ENCODE results near the gene TREH. TPM values are rescaled to one million over a fixed set of nuclear protein-coding genes. Genes with fewer than 3 reads are reported as not detected.
"Not testable (repeated sequence)": the region's sequence is repeated elsewhere in the genome, so short reads cannot be mapped to it uniquely, and the experiment has no call there.

Gene TREH
- total RNA-seq, 1 experiment from 2014 or later = 0.15 TPM

DNA sequence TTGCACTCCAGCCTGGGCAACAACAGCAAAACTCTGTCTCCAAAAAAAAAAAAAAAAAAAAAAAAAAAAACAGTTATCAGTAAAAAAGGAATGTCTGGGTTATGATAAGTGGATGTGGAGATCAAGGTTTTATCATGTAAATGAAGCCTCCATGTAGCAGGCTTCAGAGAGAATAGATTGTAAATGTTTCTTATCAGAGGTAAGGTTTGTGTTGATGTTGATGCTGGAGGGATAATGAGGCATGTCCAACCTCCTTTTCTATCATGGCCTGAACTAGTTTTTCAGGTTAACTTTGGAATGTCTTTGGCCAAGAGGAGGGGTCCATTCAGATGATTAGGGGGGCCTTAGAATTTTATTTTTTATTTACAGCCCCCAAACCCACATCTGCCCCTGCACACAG, 35.4 kb upstream of the TREH start:
- Histone ChIP-seq H3K4me2 (ENCODE audit: low read length) (no peak overlapping the region), H3K36me3 (ENCODE audit: control insufficient read depth in 1 of 2, insufficient read depth in 2 of 2, low read length in 2 of 2) (no peaks in the 10 kb centered on the region), H3K27ac (ENCODE audit: low read depth, low read length) (no peak overlapping the region), H3K9me2 (ENCODE audit: insufficient read depth) (no peaks in the 10 kb centered on the region), H2AFZ (ENCODE audit: low read depth, low read length, poor library complexity, severe bottlenecking) (no peak overlapping the region), H3K9me3 (ENCODE audit: control insufficient read depth in 1 of 2, insufficient read depth in 1 of 2, low read depth in 1 of 2, low read length in 2 of 2) (no peaks in the 10 kb centered on the region), H3K4me1 (ENCODE audit: control insufficient read depth in 1 of 2, insufficient read depth in 2 of 2, low read length in 2 of 2) (peaks cover 3 to 6% of the 10 kb centered on the region in 2 experiments; a peak in 2 of 4 replicates), H4K20me1 (ENCODE audit: insufficient read depth) (no peaks in the 10 kb centered on the region), H3K27me3 (ENCODE audit: insufficient read depth, low read length) (no peaks in the 10 kb centered on the region), H3K79me2 (ENCODE audit: insufficient read depth, low read length) (no peaks in the 10 kb centered on the region), H3K9ac (ENCODE audit: low read length) (no peak overlapping the region), H3K4me3 (replicated peaks in 1 of 2; ENCODE audit: low read depth in 1 of 2, low read length in 2 of 2) (no peak overlapping the region)
- intact Hi-C loops (cut with micrococcal nuclease) = no loop called here
- RAD21 ChIA-PET (ENCODE audit: low non-redundant PET in 1 of 2, low total read pairs in 2 of 2, uncharacterized antibody in 2 of 2, unreplicated experiment in 2 of 2) = no interaction called here
- BruUV-seq (replicated peaks) = no TSS peak
- no peak for ATAC-seq
- CTCF ChIA-PET = no interaction called here
- DNase-seq (ENCODE audit: low read depth, low spot score) = no peak
- no peak for TF ChIP-seq SIN3A (IDR thresholded peaks at IDR 0.05; ENCODE audit: low read depth)
- no peak for TF ChIP-seq YY1 (IDR thresholded peaks at IDR 0.05; ENCODE audit: extremely low read depth, insufficient replicate concordance, low read depth, low read length)
- no peak for TF ChIP-seq FOSL1 (IDR thresholded peaks at IDR 0.05; ENCODE audit: low read depth)
- TF ChIP-seq ZFX (IDR thresholded peaks at IDR 0.05) = no peak
- TF ChIP-seq ZBTB33 (IDR thresholded peaks at IDR 0.05; ENCODE audit: extremely low read depth, insufficient replicate concordance, low read length) = no peak
- TF ChIP-seq, protein P1, sequence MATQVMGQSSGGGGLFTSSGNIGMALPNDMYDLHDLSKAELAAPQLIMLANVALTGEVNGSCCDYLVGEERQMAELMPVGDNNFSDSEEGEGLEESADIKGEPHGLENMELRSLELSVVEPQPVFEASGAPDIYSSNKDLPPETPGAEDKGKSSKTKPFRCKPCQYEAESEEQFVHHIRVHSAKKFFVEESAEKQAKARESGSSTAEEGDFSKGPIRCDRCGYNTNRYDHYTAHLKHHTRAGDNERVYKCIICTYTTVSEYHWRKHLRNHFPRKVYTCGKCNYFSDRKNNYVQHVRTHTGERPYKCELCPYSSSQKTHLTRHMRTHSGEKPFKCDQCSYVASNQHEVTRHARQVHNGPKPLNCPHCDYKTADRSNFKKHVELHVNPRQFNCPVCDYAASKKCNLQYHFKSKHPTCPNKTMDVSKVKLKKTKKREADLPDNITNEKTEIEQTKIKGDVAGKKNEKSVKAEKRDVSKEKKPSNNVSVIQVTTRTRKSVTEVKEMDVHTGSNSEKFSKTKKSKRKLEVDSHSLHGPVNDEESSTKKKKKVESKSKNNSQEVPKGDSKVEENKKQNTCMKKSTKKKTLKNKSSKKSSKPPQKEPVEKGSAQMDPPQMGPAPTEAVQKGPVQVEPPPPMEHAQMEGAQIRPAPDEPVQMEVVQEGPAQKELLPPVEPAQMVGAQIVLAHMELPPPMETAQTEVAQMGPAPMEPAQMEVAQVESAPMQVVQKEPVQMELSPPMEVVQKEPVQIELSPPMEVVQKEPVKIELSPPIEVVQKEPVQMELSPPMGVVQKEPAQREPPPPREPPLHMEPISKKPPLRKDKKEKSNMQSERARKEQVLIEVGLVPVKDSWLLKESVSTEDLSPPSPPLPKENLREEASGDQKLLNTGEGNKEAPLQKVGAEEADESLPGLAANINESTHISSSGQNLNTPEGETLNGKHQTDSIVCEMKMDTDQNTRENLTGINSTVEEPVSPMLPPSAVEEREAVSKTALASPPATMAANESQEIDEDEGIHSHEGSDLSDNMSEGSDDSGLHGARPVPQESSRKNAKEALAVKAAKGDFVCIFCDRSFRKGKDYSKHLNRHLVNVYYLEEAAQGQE (IDR thresholded peaks at IDR 0.05; ENCODE audit: low read depth) = no peak
- no peak for TF ChIP-seq EGR1 (IDR thresholded peaks at IDR 0.05; ENCODE audit: low read depth)
- TF ChIP-seq SP1 (IDR thresholded peaks at IDR 0.05; ENCODE audit: low read depth) = no peak
- TF ChIP-seq MAX (IDR thresholded peaks at IDR 0.05) = no peak
- no peak for TF ChIP-seq POLR2AphosphoS5 (IDR thresholded peaks at IDR 0.05; ENCODE audit: low read depth, low read length)
- TF ChIP-seq CEBPB (IDR thresholded peaks at IDR 0.05; ENCODE audit: low read depth) = no peak
- TF ChIP-seq CBX3 (IDR thresholded peaks at IDR 0.05; ENCODE audit: low read depth) = no peak
- no peak for TF ChIP-seq ELF1 (IDR thresholded peaks at IDR 0.05; ENCODE audit: borderline replicate concordance, low read depth)
- TF ChIP-seq ZNF274 (IDR thresholded peaks at IDR 0.05; ENCODE audit: low read depth, low read length) = no peak
- POLR2A ChIA-PET = no interaction called here

GRCh38 chr11:118714416-118714815, 35.0 kb upstream of the TREH start:
- RAD21 ChIA-PET (ENCODE audit: low non-redundant PET in 1 of 2, low total read pairs in 2 of 2, uncharacterized antibody in 2 of 2, unreplicated experiment in 2 of 2); H3K27me3 ChIP-seq (ENCODE audit: insufficient read depth, low read length); H3K4me1 ChIP-seq (ENCODE audit: control insufficient read depth in 1 of 2, insufficient read depth in 2 of 2, low read length in 2 of 2); H3K9me3 ChIP-seq (ENCODE audit: control insufficient read depth in 1 of 2, insufficient read depth in 1 of 2, low read depth in 1 of 2, low read length in 2 of 2); CTCF ChIA-PET; H2AFZ ChIP-seq (ENCODE audit: low read depth, low read length, poor library complexity, severe bottlenecking); H3K4me3 ChIP-seq (replicated peaks in 1 of 2; ENCODE audit: low read depth in 1 of 2, low read length in 2 of 2); H3K79me2 ChIP-seq (ENCODE audit: insufficient read depth, low read length); H4K20me1 ChIP-seq (ENCODE audit: insufficient read depth); ATAC-seq; H3K9ac ChIP-seq (ENCODE audit: low read length); H3K27ac ChIP-seq (ENCODE audit: low read depth, low read length); H3K36me3 ChIP-seq (ENCODE audit: control insufficient read depth in 1 of 2, insufficient read depth in 2 of 2, low read length in 2 of 2); H3K4me2 ChIP-seq (ENCODE audit: low read length); POLR2A ChIA-PET; H3K9me2 ChIP-seq (ENCODE audit: insufficient read depth); DNase-seq (ENCODE audit: low read depth, low spot score); BruUV-seq (replicated peaks); intact Hi-C loops (cut with micrococcal nuclease): not testable (repeated sequence)
